Suprapubic skin (tissue), 4 donors: ENCODE results near the gene DNAH10.

Experiments used
- EP300 ChIP-seq: sonication (generic); formaldehyde crosslinking; IDR thresholded peaks from one replicate; pipeline ENCODE4 v1.6.1; 2017; ENCODE audit warnings: antibody characterized with exemption
- POLR2A ChIP-seq, 2 donors: fragments of 450-650 bp; IDR thresholded peaks; one replicate each; pipeline ENCODE4 v1.6.1; 2017; ENCODE audit warnings: antibody characterized with exemption in 2 of 2, mild to moderate bottlenecking in 2 of 2, moderate library complexity in 2 of 2
- POLR2AphosphoS5 ChIP-seq, 3 donors: sonication (generic); formaldehyde crosslinking; IDR thresholded peaks; one replicate each; pipeline ENCODE4 v1.6.1; 2017; ENCODE audit warnings: antibody characterized with exemption in 3 of 3
- TF ChIP-seq, protein P1 (sequence below), 2 donors: fragments of 200-600 bp in 1 of 2; fragments of 450-650 bp in 1 of 2; sonication (generic) in 1 of 2; IDR thresholded peaks; one replicate each; pipeline ENCODE4 v1.5.1; 2016 to 2019; ENCODE audit warnings: antibody characterized with exemption in 2 of 2, mild to moderate bottlenecking in 1 of 2, moderate library complexity in 1 of 2

DNA sequence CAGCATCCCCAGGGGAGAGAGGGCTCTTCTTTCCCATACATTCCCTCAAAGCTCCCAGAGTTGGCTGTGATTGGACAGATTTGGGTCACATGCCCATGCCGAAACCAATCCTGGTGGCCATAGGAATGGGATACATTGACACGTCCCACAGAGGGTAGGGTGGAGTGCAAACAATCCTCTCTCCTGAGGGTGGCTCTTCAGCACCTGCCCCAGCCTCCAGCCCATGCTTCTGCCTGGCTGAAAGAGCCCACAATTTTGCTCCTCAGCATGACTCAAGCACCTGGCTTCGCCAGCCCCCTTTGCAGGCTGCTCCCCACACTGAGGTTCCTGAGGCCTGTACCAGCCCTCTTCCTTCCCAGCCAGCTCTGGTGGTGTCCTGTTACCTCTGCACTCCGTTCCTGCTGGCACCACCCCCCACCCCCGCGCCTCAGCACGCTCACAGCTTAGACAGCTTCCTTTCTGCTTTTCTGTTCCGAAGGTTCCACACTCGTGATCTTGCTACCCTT lies 138.8 kb downstream of the DNAH10 start:
- TF ChIP-seq EP300 (no peak), POLR2A (IDR thresholded peaks at IDR 0.05) (no peak), POLR2AphosphoS5 (IDR thresholded peaks at IDR 0.05) (no peak)
- TF ChIP-seq, protein P1, sequence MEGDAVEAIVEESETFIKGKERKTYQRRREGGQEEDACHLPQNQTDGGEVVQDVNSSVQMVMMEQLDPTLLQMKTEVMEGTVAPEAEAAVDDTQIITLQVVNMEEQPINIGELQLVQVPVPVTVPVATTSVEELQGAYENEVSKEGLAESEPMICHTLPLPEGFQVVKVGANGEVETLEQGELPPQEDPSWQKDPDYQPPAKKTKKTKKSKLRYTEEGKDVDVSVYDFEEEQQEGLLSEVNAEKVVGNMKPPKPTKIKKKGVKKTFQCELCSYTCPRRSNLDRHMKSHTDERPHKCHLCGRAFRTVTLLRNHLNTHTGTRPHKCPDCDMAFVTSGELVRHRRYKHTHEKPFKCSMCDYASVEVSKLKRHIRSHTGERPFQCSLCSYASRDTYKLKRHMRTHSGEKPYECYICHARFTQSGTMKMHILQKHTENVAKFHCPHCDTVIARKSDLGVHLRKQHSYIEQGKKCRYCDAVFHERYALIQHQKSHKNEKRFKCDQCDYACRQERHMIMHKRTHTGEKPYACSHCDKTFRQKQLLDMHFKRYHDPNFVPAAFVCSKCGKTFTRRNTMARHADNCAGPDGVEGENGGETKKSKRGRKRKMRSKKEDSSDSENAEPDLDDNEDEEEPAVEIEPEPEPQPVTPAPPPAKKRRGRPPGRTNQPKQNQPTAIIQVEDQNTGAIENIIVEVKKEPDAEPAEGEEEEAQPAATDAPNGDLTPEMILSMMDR (IDR thresholded peaks at IDR 0.05), result no peak
